T47D (cell line): ENCODE data around the gene IYD.

Experiments
- DNase-seq, 2 experiments: peaks; one replicate each; pipeline versions ENCODE4 v3.0.0 to v3.0.0-alpha.2; 2011 to 2012; ENCODE audit warnings: low read depth in 1 of 2, low spot score in 1 of 2
- JUND ChIP-seq: IDR thresholded peaks from 2 replicates; pipeline ENCODE4 v1.6.1; 2012; ENCODE audit warnings: low read depth
- in situ Hi-C: cut with HindIII; loops from 2 replicates; pipeline ENCODE4 v1.10.0; 2016; ENCODE audit warnings: low sequenced_read_pairs, low pct_unique_long_range_greater_than_20kb

Gene IYD

GRCh38 chr6:150334790-150335783, 33.7 kb upstream of the IYD start:
- DNase-seq = peak; percentile 26 to 60
- TF ChIP-seq JUND = no peak
- in situ Hi-C loops = no loop called here

DNA sequence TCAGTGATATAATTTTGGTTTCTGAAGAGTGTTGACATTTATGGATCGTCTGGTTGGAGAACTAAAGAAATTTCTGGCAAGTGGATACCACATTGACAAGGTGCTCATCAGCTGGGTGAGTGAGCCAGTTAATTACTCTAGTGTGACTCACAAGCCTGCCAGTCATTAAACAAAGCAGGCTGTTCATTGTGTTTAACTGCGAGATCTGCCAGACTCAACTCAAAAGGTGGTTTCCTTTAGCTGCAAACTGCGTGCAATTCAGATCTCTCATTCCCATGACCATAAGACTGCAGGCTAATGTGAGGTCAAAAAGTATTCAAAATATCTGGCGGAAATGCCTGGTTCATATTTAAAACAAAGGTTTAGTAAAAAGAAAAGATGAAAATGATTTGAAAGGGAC, 32.5 kb upstream of the IYD start:
- peak in 1 of 2 experiments; percentile 12 for DNase-seq
- in situ Hi-C loops = no loop called here

DNA sequence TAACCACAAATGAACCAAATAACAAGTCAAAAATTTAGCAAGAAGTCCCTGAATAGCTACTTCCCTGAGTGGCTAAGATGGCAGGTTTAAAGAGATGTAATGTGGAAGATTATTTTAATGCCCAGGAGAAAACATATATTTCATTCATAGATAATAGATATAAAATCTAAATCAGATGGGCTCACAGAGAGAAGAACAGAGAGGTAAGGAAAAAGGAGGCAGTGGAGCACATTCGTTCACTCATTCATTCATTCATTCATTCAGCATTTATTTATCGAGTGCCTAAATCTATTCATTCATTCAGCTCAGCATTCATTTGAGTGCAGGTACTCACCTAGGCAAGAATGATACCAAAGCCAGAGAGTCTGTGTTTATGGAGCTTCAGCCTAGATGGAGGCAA, 32.1 kb upstream of the IYD start:
- DNase-seq = no peak
- no peak for TF ChIP-seq JUND
- in situ Hi-C loops = no loop called here

More for the DNA sequence above, 32.5 kb upstream of the IYD start:
- TF ChIP-seq JUND = no peak

GRCh38 chr6:150342126-150342525, 26.7 kb upstream of the IYD start:
- in situ Hi-C loops = no loop called here
- peak in 1 of 2 experiments; percentile 72 for DNase-seq
- TF ChIP-seq JUND = no peak

- in situ Hi-C loops = no loop called here
Observed at GRCh38 chr6:150343434-150343833, 25.4 kb upstream of the IYD start.

GRCh38 chr6:150345781-150346180, 23.0 kb upstream of the IYD start:
- in situ Hi-C loops = no loop called here
- DNase-seq = no peak
- TF ChIP-seq JUND = no peak

More at GRCh38 chr6:150343434-150343833, 25.4 kb upstream of the IYD start:
- no peak for TF ChIP-seq JUND
- no peak for DNase-seq

GRCh38 chr6:150346346-150346745, 22.5 kb upstream of the IYD start:
- no peak for TF ChIP-seq JUND
- peak in 1 of 2 experiments; percentile 25 for DNase-seq
- in situ Hi-C loops = no loop called here

DNA sequence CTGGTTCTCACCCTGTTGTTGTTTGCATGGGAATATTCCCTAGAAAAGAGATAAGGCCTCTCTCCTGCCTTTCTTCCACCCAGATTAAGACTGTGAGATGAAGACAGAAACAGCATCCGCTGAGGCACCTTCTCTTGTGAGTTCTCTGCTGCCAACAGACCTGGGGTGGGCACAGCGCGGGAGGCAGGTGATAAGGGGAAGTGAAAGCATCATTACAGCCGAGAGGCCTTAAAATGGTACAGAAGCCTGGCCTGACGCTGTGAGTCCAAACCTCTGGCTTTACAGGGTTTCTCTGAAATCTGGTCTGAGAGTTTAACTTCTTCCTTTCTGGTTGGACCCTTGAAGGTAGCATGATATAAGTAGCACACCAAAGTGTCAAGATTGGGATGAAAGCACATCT, 21.0 kb upstream of the IYD start:
- no peak for DNase-seq
- no peak for TF ChIP-seq JUND
- in situ Hi-C loops = no loop called here

GRCh38 chr6:150349546-150349945, 19.3 kb upstream of the IYD start:
- no peak for DNase-seq
- in situ Hi-C loops = no loop called here
- TF ChIP-seq JUND = no peak

- no peak for TF ChIP-seq JUND
- in situ Hi-C loops = no loop called here
- DNase-seq = no peak
Observed at GRCh38 chr6:150352321-150353296, 16.2 kb upstream of the IYD start.

- no peak for TF ChIP-seq JUND
- DNase-seq = no peak
- in situ Hi-C loops = no loop called here
Observed at GRCh38 chr6:150353445-150353844, 15.4 kb upstream of the IYD start.

- in situ Hi-C loops = no loop called here
- no peak for DNase-seq
- TF ChIP-seq JUND = no peak
Observed at GRCh38 chr6:150354754-150355571, 13.8 kb upstream of the IYD start.
